Measurements from ENCODE around the gene MST1. TPM values are rescaled to one million over a fixed set of nuclear protein-coding genes. Genes with fewer than 3 reads are reported as not detected.

Gene MST1
- total and polyA plus RNA-seq, 9 of the 15 experiments (the other 6 are each of a cell fraction or from before 2014, with no cell fraction given): 0.08 to 1.8 (median 0.40) TPM

DNA sequence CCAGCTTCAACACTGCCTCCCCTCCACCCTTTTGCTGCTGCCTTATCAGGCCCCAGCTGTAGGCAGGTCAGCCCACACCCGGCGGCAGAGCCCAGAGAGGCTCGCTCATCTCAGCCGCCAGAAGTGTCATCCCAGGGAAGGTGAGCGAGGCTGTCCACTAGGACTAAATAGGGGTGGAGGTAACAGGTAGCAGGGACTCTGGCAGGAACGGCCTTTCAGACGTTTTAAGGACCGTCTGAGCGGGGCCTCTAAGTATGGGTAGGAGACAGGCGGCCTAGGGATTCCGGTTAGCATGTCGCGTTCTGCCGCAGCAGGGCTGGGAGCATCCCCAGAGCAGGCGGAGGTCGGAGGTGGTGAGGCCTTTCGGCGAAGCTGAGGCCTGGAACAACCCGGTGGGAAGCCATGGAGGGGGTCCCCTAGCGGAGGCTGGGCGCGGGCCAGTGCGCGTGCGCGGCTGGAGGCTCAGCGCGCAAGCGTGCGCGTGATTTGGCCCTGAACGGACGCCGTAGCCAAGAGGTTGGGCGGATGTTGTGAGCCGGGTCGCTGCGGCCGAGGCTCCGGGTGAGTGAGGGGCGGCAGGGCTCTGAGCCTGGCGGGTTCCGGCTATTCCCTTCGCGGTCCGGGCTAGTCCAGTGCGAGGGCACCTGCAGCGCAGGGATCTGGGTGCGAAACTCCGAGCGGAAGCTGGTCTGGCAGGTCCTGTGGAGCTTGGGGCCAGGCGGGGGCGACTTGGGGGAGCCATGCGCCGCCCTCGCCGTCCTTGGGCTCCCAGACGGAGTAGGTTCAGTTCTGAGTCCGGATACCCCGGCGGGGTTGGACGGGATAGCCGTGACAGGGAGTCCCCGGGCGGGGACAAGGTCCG, at the start of gene MST1, which contains the start of gene RNF123 (continued):
- TF ChIP-seq, protein P1, sequence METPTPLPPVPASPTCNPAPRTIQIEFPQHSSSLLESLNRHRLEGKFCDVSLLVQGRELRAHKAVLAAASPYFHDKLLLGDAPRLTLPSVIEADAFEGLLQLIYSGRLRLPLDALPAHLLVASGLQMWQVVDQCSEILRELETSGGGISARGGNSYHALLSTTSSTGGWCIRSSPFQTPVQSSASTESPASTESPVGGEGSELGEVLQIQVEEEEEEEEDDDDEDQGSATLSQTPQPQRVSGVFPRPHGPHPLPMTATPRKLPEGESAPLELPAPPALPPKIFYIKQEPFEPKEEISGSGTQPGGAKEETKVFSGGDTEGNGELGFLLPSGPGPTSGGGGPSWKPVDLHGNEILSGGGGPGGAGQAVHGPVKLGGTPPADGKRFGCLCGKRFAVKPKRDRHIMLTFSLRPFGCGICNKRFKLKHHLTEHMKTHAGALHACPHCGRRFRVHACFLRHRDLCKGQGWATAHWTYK (CRISPR knock-in tag; IDR thresholded peaks at IDR 0.05): peak; percentile 49; the same call in 1 of the 2 replicates
- TF ChIP-seq, protein P2, sequence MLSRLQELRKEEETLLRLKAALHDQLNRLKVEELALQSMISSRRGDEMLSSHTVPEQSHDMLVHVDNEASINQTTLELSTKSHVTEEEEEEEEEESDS (CRISPR knock-in tag; IDR thresholded peaks at IDR 0.05): no peak
- TF ChIP-seq POLR2AphosphoS2 (IDR thresholded peaks at IDR 0.05; ENCODE audit: low read length) (0 out of 2 replicates have a peak, but pooled peaks have one; percentile 43), MEF2D (tag; conservative IDR thresholded peaks at IDR 0.05; ENCODE audit: low read depth) (no peak), ZFX (CRISPR knock-in tag; IDR thresholded peaks at IDR 0.05) (peak; percentile 77), TAF9B (IDR thresholded peaks at IDR 0.05; ENCODE audit: partially characterized antibody) (no peak), RERE (CRISPR knock-in tag; IDR thresholded peaks at IDR 0.05; ENCODE audit: borderline replicate concordance) (no peak), EGR1 (conservative IDR thresholded peaks at IDR 0.05) (peak; percentile 57), MAX (CRISPR knock-in tag; IDR thresholded peaks at IDR 0.05) (peak; percentile 72), HDAC2 (IDR thresholded peaks at IDR 0.05) (0 out of 2 replicates have a peak, but pooled peaks have one; percentile 33), ZZZ3 (IDR thresholded peaks at IDR 0.05) (no peak), ARID1B (IDR thresholded peaks at IDR 0.05) (peak; percentile 59), CHD1 (IDR thresholded peaks at IDR 0.05; ENCODE audit: low read length) (peak; percentile 80), BRCA1 (IDR thresholded peaks at IDR 0.05) (no peak), BRCA1 (CRISPR knock-in tag; IDR thresholded peaks at IDR 0.05) (no peak)
